Effector memory CD4-positive, alpha-beta T cell (primary cell): ENCODE measurements around the gene ABCA9.

ENCODE experiments used
- DNase-seq, 3 donors: peaks; one replicate each; pipeline ENCODE4 v3.0.0-alpha.2; 2020
- H3K27ac ChIP-seq: 2 replicates; pipeline ENCODE4 v1.7.0; 2013; ENCODE audit warnings: mild to moderate bottlenecking, low read length, moderate library complexity; ENCODE audit not compliant: insufficient read depth, poor library complexity, severe bottlenecking
- H3K27me3 ChIP-seq: replicated peaks from 2 replicates; pipeline ENCODE4 v1.7.0; 2013; ENCODE audit warnings: mild to moderate bottlenecking, low read length; ENCODE audit not compliant: insufficient read depth, control insufficient read depth, poor library complexity, severe bottlenecking
- H3K36me3 ChIP-seq: 2 replicates; pipeline ENCODE4 v1.7.0; 2013; ENCODE audit warnings: mild to moderate bottlenecking, low read length, moderate library complexity; ENCODE audit not compliant: control insufficient read depth, insufficient read depth
- H3K4me1 ChIP-seq: 2 replicates; pipeline ENCODE4 v1.7.0; 2013; ENCODE audit warnings: low read length, mild to moderate bottlenecking; ENCODE audit not compliant: control insufficient read depth, insufficient read depth, poor library complexity, severe bottlenecking
- H3K4me3 ChIP-seq: 2 replicates; pipeline ENCODE4 v1.7.0; 2013; ENCODE audit warnings: low read length, low read depth, mild to moderate bottlenecking; ENCODE audit not compliant: insufficient read depth, poor library complexity, severe bottlenecking
- H3K9me3 ChIP-seq: 2 replicates; pipeline ENCODE4 v1.7.0; 2013; ENCODE audit warnings: mild to moderate bottlenecking, low read length, moderate library complexity; ENCODE audit not compliant: control insufficient read depth

ABCA9 gene

DNA sequence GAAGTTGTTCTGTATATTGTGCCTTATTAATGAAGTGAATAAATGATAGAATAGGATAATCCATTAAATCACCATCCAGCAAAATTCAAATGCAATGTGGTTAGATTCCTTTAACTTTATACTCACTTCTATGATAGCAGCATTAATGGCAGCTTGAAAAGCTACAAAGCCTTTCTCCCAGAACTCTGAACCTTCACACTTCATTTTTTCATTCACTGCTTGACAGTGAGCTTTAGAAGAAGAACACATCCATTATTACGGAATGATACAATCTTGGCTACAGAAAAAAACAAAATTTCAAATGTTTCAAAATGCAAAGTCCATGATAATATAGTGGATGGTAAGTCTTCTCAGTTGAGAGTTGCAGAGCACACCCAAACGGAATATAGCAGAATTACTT is 16.4 kb downstream of the ABCA9 start:
- Histone ChIP-seq H3K4me1 (no peaks in the 10 kb centered on the region), H3K4me3 (no peak overlapping the region), H3K27me3 (peaks cover 2% of the 10 kb centered on the region), H3K9me3 (no peaks in the 10 kb centered on the region), H3K27ac (no peak overlapping the region), H3K36me3 (no peaks in the 10 kb centered on the region)
- no peak for DNase-seq

DNA sequence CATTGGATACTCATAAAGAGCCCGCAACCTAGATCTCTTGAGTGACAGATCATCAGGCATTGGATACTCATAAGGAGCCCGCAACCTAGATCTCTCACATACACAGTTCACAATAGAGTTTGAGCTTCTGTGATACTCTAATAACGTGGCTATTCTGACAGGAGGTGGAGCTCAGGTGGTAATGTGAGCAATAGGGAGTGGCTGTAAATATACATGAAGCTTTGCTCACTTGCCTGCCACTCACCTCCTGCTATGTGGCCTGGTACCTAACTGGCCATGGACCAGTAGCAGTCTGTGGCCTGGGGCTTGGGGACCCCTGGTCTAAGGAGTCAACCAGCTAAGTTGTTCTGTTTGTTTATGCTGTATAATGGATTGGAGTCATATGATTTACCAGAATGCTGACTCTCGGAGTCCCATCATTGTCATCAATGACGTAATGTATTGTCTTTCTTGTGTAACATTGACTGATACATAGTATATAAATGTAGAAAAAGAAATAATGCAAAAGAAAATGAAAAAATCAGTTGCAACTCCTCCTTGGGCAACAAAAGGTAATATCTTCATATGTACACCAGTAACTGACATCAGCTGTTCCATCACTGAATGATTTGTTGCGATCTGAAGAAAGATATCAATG is 17.5 kb downstream of the ABCA9 start:
- no peaks in the 10 kb centered on the region for H3K36me3 ChIP-seq
- H3K4me3 ChIP-seq: no peak overlapping the region
- no peaks in the 10 kb centered on the region for H3K9me3 ChIP-seq
- no peak overlapping the region for H3K27ac ChIP-seq
- no peak for DNase-seq
- no peaks in the 10 kb centered on the region for H3K4me1 ChIP-seq
- H3K27me3 ChIP-seq: peaks cover 2% of the 10 kb centered on the region

DNA sequence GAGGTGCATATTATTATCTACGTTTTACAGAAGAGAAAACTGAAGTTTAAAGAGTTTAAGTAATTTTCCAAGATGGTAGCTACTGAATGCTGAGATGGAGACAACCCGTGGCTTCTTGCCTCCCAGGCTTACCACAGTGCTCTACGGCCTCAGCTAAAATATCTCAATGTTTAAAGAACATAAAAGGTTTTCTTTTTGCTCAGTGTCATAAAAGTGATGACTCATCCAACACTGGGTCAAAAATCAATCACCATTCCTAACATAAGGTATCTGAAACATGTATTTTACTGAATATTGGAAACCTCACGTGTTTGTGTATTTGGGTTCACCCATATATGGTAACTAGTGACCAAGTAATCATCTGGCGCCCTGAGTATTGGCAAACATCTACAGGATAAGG is 18.4 kb downstream of the ABCA9 start:
- DNase-seq: no peak
- Histone ChIP-seq H3K4me3 (no peak overlapping the region), H3K36me3 (no peaks in the 10 kb centered on the region), H3K27me3 (peaks cover 2% of the 10 kb centered on the region), H3K4me1 (no peaks in the 10 kb centered on the region), H3K9me3 (no peaks in the 10 kb centered on the region), H3K27ac (no peak overlapping the region)

DNA sequence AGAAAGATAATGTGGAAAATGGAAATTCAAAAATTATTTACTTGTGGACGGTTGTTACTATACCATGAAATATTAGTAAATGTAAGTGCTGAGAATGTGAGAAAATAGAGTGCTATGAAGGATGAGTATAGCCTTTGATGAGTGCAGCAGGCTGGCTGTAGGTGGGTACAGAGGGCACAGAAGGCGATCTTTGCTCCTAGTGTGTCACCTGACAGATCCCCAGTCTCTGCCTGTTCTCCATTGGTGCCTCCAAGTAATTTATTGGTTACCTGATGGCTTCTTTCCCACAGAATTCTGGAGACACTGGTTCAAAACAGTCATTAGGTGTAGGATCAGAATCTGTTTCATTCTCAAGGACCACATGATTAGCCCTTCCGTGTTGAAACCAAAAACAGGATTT is 28.9 kb downstream of the ABCA9 start:
- no peak overlapping the region for H3K4me3 ChIP-seq
- H3K4me1 ChIP-seq: no peaks in the 10 kb centered on the region
- DNase-seq: no peak
- H3K27ac ChIP-seq: no peak overlapping the region
- no peaks in the 10 kb centered on the region for H3K9me3 ChIP-seq
- no peaks in the 10 kb centered on the region for H3K27me3 ChIP-seq
- H3K36me3 ChIP-seq: no peaks in the 10 kb centered on the region

DNA sequence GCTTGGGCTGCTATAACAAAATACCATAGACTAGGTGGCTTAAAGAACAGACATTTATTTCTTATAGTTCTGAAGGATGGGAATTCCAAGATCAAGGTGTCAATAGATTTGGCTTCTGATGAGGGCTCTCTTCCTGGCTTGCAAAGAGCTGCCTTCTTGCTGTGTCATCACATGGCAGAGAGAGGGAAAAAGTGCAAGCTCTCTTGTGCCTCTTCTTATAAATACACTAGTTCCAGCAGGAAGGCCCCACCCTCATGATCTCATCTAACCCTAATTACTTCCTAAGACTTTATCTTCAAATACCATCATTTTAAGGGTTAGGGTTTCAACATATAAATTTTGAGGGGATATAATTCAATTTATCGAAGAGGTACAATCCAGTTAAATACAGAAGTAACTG is 30.6 kb downstream of the ABCA9 start:
- Histone ChIP-seq H3K27me3 (no peaks in the 10 kb centered on the region), H3K27ac (no peak overlapping the region), H3K4me3 (no peak overlapping the region), H3K9me3 (no peaks in the 10 kb centered on the region), H3K4me1 (no peaks in the 10 kb centered on the region), H3K36me3 (no peaks in the 10 kb centered on the region)
- DNase-seq: no peak

DNA sequence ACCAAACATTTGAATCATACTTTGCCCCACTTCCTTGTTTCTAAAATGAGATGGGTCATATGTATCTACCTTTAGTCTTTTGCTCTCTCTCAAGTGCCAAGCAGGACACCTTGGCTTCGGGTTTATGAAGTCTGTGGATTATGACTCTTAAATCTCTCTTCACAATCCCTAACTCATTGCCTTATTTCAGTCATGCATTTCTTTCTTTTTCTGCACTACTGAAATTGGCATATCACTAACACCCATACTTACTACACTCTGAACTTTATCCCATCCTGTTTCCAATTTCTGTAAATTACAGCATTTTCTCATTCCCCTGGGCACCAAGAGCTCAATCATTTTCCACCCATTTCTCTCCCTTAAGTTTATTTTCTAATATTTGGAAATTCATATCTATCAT is 42.0 kb downstream of the ABCA9 start:
- no peaks in the 10 kb centered on the region for H3K9me3 ChIP-seq
- H3K4me1 ChIP-seq: no peaks in the 10 kb centered on the region
- no peak for DNase-seq
- no peak overlapping the region for H3K4me3 ChIP-seq
- H3K27ac ChIP-seq: no peak overlapping the region
- H3K27me3 ChIP-seq: no peaks in the 10 kb centered on the region
- H3K36me3 ChIP-seq: no peaks in the 10 kb centered on the region

DNA sequence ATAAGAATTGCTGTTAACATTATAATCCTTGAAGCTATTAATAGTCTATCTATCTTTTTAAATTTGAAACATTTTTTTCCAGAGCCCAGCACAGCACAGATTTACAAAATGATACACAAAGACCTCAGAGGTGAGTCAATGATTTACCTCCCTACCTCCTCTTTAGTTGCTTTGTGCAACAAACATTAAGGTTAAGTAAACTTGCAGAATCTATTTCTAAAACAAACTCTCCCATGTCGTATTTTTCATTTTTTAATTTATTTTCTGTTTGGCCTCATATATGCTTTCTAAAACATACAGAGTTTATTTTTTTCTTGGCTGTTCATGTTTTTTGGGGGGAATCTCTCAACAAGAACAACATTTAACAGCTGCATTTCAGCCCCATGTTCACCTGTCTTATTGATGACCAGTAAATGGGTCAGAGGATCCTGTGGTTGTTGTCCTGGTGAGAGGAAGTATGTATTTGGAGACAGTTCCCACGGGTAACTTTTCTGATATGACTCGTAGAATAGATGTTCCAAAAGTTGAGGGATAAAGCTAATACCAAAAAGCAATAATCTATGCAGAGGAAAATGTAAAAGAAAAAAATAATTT is 42.6 kb downstream of the ABCA9 start:
- DNase-seq: no peak
- H3K4me1 ChIP-seq: no peaks in the 10 kb centered on the region
- no peak overlapping the region for H3K27ac ChIP-seq
- no peaks in the 10 kb centered on the region for H3K27me3 ChIP-seq
- no peaks in the 10 kb centered on the region for H3K9me3 ChIP-seq
- H3K4me3 ChIP-seq: no peak overlapping the region
- no peaks in the 10 kb centered on the region for H3K36me3 ChIP-seq

DNA sequence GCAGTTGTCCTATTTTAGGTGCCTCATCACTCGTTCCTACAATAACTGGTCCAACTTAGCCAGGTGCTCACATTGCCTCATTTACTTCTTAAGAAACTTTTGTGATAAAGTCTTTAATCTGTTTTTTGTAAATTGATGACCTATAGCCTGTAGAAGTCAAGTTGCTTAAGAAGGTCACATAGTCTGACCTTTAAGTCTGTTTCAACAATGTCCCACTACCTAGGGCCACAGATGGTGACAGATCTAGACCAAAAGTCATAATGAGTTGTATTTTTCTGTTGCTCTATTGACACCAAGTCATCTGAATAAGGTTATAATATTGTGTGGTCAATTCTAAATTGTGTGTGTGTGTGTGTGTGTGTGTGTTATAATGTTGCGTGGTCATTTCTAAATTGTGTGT is 45.1 kb downstream of the ABCA9 start:
- Histone ChIP-seq H3K27ac (no peak overlapping the region), H3K36me3 (no peaks in the 10 kb centered on the region), H3K9me3 (no peaks in the 10 kb centered on the region), H3K27me3 (no peaks in the 10 kb centered on the region), H3K4me1 (no peaks in the 10 kb centered on the region), H3K4me3 (no peak overlapping the region)
- no peak for DNase-seq

DNA sequence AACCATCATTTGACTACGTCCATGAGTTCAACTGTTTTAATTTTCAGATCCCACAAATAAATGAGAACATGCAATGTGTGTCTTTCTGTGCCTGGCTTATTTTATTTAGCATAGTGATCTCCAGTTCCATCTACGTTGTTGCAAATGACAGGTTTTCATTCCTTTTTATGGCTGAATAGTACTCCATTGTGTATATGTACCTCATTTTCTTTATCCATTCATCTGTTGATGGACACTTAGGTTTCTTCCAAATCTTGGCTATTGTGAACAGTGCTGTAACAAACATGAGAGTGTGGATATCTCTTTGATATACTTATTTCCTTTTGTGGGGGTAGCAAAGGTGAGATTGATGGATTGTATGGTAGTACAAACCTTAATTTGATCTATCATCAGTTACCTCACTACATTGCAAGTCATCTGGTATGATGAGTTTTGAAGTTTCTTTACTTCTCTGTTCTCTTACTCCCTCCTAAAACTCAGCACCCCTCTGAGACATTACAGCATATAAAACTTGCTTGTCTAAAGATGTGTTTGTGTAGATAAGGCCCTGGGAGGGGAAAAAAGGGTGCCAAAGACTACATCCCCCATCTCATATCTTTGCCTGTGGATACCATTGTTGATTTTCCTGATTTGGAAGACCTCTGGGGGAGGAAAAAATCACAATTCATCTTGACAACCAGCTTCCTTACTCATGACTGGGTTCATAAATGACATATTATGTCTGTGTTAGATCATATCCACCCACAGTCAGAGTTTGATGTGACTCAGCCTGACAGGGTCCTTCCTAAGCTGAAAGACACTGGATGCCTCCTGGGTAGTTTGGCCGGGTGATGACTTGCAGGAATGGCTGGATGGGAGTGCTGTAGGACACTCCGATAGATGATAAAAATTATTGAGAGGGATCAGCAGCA is 47.6 kb downstream of the ABCA9 start:
- no peak for DNase-seq
- Histone ChIP-seq H3K27ac (no peak overlapping the region), H3K4me3 (no peak overlapping the region), H3K36me3 (no peaks in the 10 kb centered on the region), H3K27me3 (no peaks in the 10 kb centered on the region), H3K4me1 (no peaks in the 10 kb centered on the region), H3K9me3 (no peaks in the 10 kb centered on the region)

DNA sequence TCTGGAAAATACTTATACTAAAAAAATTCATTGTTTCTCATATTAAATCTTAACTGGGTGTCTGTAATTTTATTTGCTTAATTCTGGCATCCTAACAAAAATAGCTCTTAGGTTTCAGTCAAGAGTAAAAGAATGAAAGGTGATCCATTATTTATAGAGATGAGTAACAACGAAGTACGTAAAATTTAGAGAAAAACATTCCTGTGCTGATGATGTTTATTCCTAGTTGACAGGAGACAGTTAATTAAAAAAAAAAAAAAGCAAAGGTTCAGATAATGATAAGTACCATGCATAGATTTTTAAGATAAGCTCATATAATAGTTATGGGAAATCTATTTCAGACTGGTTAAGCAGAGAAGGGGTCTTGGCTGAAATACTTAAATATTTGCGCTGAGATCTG is 50.8 kb downstream of the ABCA9 start:
- H3K4me3 ChIP-seq: no peak overlapping the region
- no peaks in the 10 kb centered on the region for H3K36me3 ChIP-seq
- no peaks in the 10 kb centered on the region for H3K9me3 ChIP-seq
- no peaks in the 10 kb centered on the region for H3K4me1 ChIP-seq
- no peak overlapping the region for H3K27ac ChIP-seq
- H3K27me3 ChIP-seq: no peaks in the 10 kb centered on the region
- no peak for DNase-seq
